BLaER1 treated with 17β-estradiol and CSF1 and Interleukin-3, amounts not matched to agents 10 nM and 100 nM (cell line): Measurements from ENCODE around the gene DLGAP4.
"Not testable (repeated sequence)": the region's sequence is repeated elsewhere in the genome, so short reads cannot be mapped to it uniquely, and the experiment has no call there.

Experiments
- H3K27ac ChIP-seq, 11 experiments: shearing (Covaris generic); formaldehyde crosslinking; 2 replicates each; pipeline ENCODE4 v1.8.1; 2022
- H3K27me3 ChIP-seq, 11 experiments: shearing (Covaris generic); formaldehyde crosslinking; 2 replicates each; pipeline ENCODE4 v1.8.1; 2022
- H3K36me3 ChIP-seq, 11 experiments: shearing (Covaris generic); formaldehyde crosslinking; 2 replicates each; pipeline ENCODE4 v1.8.1; 2022
- H3K4me1 ChIP-seq, 10 experiments: shearing (Covaris generic); formaldehyde crosslinking; 2 replicates each; pipeline ENCODE4 v1.8.1; 2022
- H3K4me2 ChIP-seq, 11 experiments: shearing (Covaris generic); formaldehyde crosslinking; 2 replicates each; pipeline ENCODE4 v1.8.1; 2022
- H3K4me3 ChIP-seq, 10 experiments: shearing (Covaris generic); formaldehyde crosslinking; 2 replicates each; pipeline ENCODE4 v1.8.1; 2022
- H3K9ac ChIP-seq, 11 experiments: shearing (Covaris generic); formaldehyde crosslinking; 2 replicates each; pipeline ENCODE4 v1.8.1; 2022
- H3K9me3 ChIP-seq, 11 experiments: shearing (Covaris generic); formaldehyde crosslinking; replicated peaks in 1 of 11; 2 replicates each; pipeline ENCODE4 v1.8.1; 2022
- H4K20me1 ChIP-seq, 11 experiments: shearing (Covaris generic); formaldehyde crosslinking; 2 replicates each; pipeline ENCODE4 v1.8.1; 2022
- Cebpa-rat ChIP-seq, 11 experiments: shearing (Covaris generic); IDR thresholded peaks; 2 replicates each; pipeline ENCODE4 v1.8.1; 2022

The DLGAP4 gene

DNA sequence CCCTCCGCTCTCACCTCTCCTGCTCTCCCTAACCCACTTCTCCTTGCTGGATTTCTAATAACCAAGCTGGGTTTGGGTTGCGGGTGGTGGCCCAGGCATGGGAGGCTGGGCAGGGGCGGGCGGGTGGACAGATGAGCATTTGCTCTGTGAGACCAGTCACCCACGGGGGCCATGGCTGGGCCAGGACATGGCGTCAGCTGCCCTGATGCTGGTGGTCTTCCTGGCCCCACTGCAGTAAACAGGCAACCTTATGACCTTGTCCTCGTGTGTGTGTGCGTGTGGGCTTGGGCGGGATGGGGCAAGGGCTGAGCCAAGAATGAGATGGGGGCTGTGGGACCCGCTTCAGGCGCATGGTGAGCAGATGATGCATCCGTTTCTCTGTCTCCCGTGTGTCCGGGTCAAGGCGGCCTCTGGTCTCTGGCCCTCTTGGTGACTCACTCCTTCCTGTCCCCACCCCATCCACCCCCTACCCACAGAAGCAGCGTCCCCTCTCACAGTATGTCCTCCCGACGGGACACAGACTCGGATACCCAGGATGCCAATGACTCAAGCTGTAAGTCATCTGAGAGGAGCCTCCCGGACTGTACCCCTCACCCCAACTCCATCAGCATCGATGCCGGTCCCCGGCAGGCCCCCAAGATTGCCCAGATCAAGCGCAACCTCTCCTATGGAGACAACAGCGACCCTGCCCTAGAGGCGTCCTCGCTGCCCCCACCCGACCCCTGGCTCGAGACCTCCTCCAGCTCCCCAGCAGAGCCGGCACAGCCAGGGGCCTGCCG is 193.8 kb downstream of the DLGAP4 start:
- TF ChIP-seq Cebpa-rat (IDR thresholded peaks at IDR 0.05) = no peak
- H3K9ac ChIP-seq = no peak overlapping the region
- no peaks in the 10 kb centered on the region for H3K27me3 ChIP-seq
- no peak overlapping the region for H3K4me2 ChIP-seq
- peaks cover 82 to 99% (median 93%) of the 10 kb centered on the region in 11 experiments for H3K36me3 ChIP-seq
- no peaks in the 10 kb centered on the region for H3K9me3 ChIP-seq
- peaks cover 0 to 15% (median 7%) of the 10 kb centered on the region in 10 experiments; a peak in 9 of 20 replicates for H3K4me1 ChIP-seq
- peaks cover 14 to 54% (median 33%) of the 10 kb centered on the region in 11 experiments; a peak in 19 of 22 replicates for H4K20me1 ChIP-seq
- no peak overlapping the region for H3K27ac ChIP-seq
- H3K4me3 ChIP-seq = no peak overlapping the region

DNA sequence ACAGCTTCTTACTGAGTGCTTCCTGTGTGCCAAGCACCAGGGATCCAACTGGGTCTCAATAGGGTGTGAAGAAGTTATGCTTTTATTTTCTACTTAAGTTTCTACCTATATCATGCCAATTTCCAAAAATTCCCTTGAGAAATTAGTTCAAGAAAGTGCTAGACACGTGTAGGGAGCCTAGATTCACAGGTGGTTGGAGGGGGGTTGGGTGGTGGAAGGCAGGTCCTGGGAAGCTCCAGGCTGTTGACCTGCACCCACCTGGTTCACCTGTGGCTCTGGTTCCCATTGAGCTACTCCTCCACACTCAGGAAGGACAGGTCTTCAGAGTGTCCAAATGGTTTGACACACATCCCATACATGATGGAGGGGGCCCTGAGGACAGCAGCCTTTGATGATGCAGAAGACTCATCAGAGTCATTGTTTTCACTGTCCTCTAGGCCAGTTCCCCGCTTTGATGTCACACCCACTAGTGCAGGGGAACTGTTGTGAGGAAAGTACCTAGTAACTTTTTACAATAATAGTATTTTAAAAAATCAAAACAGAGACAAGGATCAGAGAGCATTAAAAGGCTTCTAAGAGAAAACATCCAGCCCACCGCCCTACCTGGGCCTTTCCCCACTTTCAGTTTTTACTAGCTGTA is 195.3 kb downstream of the DLGAP4 start:
- no peak overlapping the region for H3K4me3 ChIP-seq
- no peaks in the 10 kb centered on the region for H3K27me3 ChIP-seq
- no peaks in the 10 kb centered on the region for H3K9me3 ChIP-seq
- no peak overlapping the region for H3K27ac ChIP-seq
- peaks cover 0 to 10% (median 6%) of the 10 kb centered on the region in 10 experiments; a peak in 11 of 20 replicates for H3K4me1 ChIP-seq
- peaks cover 8 to 52% (median 28%) of the 10 kb centered on the region in 11 experiments; a peak in 19 of 22 replicates for H4K20me1 ChIP-seq
- TF ChIP-seq Cebpa-rat (IDR thresholded peaks at IDR 0.05) = no peak
- H3K9ac ChIP-seq = no peak overlapping the region
- peaks cover 88 to 99% (median 96%) of the 10 kb centered on the region in 11 experiments for H3K36me3 ChIP-seq
- H3K4me2 ChIP-seq = no peak overlapping the region

DNA sequence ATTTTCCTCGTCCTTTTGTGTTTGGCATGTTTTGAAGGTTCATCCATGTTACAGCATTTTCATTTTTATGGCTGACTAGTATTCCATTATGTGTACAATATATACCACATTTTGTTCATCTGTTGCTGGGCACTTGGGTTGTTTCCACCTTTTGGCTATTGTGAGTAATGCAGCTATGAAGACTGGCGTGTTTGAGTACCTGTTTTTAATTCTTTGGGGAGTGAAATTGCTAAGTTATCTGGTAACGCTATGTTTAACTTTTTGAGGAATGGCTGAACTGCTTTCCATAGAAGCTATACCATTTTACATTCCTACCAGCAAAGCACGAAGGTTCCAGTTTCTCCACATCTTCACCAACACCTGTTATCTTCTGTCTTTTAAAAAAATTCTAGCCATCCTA is 198.2 kb downstream of the DLGAP4 start:
- H3K4me1 ChIP-seq = peaks cover 0 to 9% (median 0%) of the 10 kb centered on the region in 10 experiments; a peak in 2 of 20 replicates
- no peak overlapping the region for H3K27ac ChIP-seq
- no peak for TF ChIP-seq Cebpa-rat (IDR thresholded peaks at IDR 0.05)
- no peak overlapping the region for H3K4me2 ChIP-seq
- no peaks in the 10 kb centered on the region for H3K9me3 ChIP-seq
- no peak overlapping the region for H3K9ac ChIP-seq
- H4K20me1 ChIP-seq = peaks cover 5 to 38% (median 11%) of the 10 kb centered on the region in 11 experiments; a peak in 15 of 22 replicates
- H3K4me3 ChIP-seq = no peak overlapping the region
- H3K36me3 ChIP-seq = peaks cover 87 to 100% (median 96%) of the 10 kb centered on the region in 11 experiments
- H3K27me3 ChIP-seq = no peaks in the 10 kb centered on the region

DNA sequence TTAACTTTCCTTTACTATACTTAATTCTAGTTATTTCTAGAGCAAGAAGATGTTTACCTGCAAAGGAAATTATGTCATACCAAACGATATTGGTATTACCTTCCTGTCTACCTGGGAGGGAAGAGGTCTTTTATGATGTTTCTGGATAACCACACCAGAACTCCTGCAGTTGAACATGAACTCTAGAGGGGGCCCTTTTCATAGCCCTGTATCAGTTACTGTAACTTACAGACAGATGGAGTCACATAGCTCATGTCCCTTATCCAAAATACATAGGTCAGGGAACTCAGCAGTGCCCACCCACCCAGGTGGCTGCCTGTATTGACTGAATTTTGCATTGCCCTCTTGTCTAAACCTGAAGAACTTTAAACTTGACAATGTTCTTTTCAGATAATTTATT is 200.1 kb downstream of the DLGAP4 start:
- H3K27ac ChIP-seq = no peak overlapping the region
- no peak overlapping the region for H3K4me3 ChIP-seq
- H3K36me3 ChIP-seq = peaks cover 86 to 100% (median 96%) of the 10 kb centered on the region in 11 experiments
- H3K27me3 ChIP-seq = no peaks in the 10 kb centered on the region
- no peak overlapping the region for H3K9ac ChIP-seq
- TF ChIP-seq Cebpa-rat (IDR thresholded peaks at IDR 0.05) = no peak
- no peak overlapping the region for H3K4me2 ChIP-seq
- H4K20me1 ChIP-seq = peaks cover 5 to 26% (median 11%) of the 10 kb centered on the region in 11 experiments; a peak in 15 of 22 replicates
- H3K9me3 ChIP-seq = no peaks in the 10 kb centered on the region
- peaks cover 0 to 9% (median 0%) of the 10 kb centered on the region in 10 experiments; a peak in 2 of 20 replicates for H3K4me1 ChIP-seq

DNA sequence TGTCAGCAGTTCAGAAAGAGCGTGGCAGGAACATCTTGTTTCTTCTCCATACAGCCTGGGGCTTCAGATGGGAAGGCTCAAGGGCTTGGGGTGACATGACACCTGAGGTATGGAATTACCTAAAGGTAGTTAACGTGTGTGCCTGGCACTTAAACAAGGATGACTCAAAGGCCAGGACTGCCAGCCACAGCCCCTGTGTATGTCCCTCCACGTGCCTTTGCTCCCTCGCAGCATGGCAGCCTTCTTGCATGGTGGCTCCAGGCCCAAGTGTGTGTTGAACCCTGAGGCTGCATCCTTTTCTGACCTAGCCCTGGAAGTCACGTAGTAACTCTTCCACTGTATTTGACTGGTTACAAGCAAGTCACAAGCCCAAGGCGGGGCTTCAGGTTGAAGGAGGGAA is 201.6 kb downstream of the DLGAP4 start:
- H3K27ac ChIP-seq = no peak overlapping the region
- H3K36me3 ChIP-seq = peaks cover 88 to 100% (median 98%) of the 10 kb centered on the region in 11 experiments
- H3K27me3 ChIP-seq = no peaks in the 10 kb centered on the region
- peaks cover 0 to 9% (median 0%) of the 10 kb centered on the region in 10 experiments; a peak in 2 of 20 replicates for H3K4me1 ChIP-seq
- H3K9ac ChIP-seq = no peak overlapping the region
- no peak overlapping the region for H3K4me3 ChIP-seq
- peaks cover 5 to 26% (median 11%) of the 10 kb centered on the region in 11 experiments; a peak in 15 of 22 replicates for H4K20me1 ChIP-seq
- no peaks in the 10 kb centered on the region for H3K9me3 ChIP-seq
- H3K4me2 ChIP-seq = no peak overlapping the region
- no peak for TF ChIP-seq Cebpa-rat (IDR thresholded peaks at IDR 0.05)

DNA sequence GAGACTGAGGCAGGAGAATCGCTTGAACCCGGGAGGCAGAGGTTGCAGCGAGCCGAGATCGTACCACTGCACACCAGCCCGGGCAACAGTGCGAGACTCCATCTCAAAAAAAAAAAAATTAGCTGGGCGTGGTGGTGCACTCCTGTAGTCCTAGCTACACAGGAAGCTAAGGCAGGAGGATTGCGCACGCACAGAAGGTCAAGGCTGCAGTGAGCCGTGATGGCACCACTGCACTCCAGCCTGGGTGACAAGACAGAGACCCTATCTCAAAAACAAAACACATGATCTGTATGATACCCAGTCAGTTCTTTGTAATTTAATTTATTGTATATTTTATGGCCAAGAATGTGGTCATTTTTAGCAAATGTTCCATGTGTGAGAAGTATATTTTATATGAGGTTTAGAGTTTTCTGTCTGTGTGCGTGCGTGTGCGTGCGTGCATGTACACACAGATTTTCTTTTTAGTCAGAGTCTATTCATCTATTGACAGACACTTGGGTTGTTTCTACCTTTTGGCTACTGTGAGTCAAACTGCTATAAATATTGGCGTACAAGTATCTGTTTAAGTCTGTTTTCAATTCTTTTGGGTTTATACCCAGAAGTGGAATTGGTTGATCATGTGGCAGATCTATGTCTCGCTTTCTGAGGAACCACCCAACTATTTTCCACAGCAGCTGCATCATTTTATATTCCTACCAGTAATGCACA is 213.0 kb downstream of the DLGAP4 start:
- H3K27ac ChIP-seq = no peak overlapping the region
- no peaks in the 10 kb centered on the region for H3K9me3 ChIP-seq
- peaks cover 11 to 29% (median 15%) of the 10 kb centered on the region in 10 experiments for H3K4me1 ChIP-seq
- no peaks in the 10 kb centered on the region for H3K27me3 ChIP-seq
- H3K4me2 ChIP-seq = no peak overlapping the region
- H3K4me3 ChIP-seq = no peak overlapping the region
- no peak overlapping the region for H3K9ac ChIP-seq
- H3K36me3 ChIP-seq = peaks cover 62 to 99% (median 86%) of the 10 kb centered on the region in 11 experiments
- no peak for TF ChIP-seq Cebpa-rat (IDR thresholded peaks at IDR 0.05)
- peaks cover 0 to 42% (median 10%) of the 10 kb centered on the region in 11 experiments; a peak in 9 of 22 replicates for H4K20me1 ChIP-seq

DNA sequence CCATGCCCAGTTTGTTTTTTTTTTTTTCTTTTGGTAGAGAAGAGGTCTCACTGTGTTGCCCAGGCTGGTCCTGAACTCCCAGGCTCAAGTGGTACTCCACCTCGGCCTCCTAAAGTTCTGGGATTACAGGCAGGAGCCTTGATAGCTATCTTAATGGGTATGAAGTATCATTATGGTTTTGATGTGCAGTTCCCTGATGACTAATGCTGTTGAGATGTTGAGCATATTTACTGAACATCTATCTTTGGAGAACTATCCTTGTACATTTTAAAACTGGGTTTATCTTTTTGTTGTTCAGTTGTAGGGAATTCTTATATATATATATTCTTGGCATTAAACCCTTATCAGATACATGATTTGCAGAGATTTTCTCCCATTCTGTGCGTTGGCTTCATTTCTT is 213.8 kb downstream of the DLGAP4 start:
- no peaks in the 10 kb centered on the region for H3K27me3 ChIP-seq
- H3K4me2 ChIP-seq = no peak overlapping the region
- no peak overlapping the region for H3K4me3 ChIP-seq
- H4K20me1 ChIP-seq = peaks cover 0 to 35% (median 5%) of the 10 kb centered on the region in 11 experiments; a peak in 9 of 22 replicates
- H3K9ac ChIP-seq = no peak overlapping the region
- no peaks in the 10 kb centered on the region for H3K9me3 ChIP-seq
- peaks cover 11 to 30% (median 15%) of the 10 kb centered on the region in 10 experiments for H3K4me1 ChIP-seq
- TF ChIP-seq Cebpa-rat (IDR thresholded peaks at IDR 0.05) = no peak
- peaks cover 62 to 99% (median 86%) of the 10 kb centered on the region in 11 experiments for H3K36me3 ChIP-seq
- H3K27ac ChIP-seq = no peak overlapping the region

DNA sequence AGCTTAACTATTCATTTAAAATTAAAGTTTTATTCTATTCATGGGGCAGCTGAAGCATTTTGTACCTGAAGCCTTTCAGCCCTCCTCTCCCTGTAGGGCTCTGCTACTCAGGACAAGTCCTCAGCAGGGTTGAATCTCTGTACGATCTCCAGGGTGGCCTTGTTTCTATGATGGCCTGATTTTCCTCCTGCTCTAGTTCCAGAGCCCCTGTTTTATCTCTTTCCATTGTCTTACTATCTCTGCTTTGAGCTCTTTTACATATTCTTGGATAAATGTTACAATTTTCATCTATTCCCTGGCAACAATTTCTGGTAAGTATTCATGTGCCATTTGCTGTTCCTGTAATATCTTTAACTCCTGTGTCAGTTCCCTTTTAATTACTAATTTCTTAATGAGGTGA is 215.4 kb downstream of the DLGAP4 start:
- Histone ChIP-seq H3K4me3 (no peak overlapping the region), H3K27me3 (no peaks in the 10 kb centered on the region), H3K9me3 (no peaks in the 10 kb centered on the region), H3K9ac (no peak overlapping the region), H4K20me1 (peaks cover 0 to 51% (median 5%) of the 10 kb centered on the region in 11 experiments; a peak in 7 of 22 replicates), H3K4me1 (peaks cover 11 to 36% (median 26%) of the 10 kb centered on the region in 10 experiments), H3K36me3 (peaks cover 71 to 99% (median 87%) of the 10 kb centered on the region in 11 experiments), H3K4me2 (no peak overlapping the region), H3K27ac (no peak overlapping the region)
- no peak for TF ChIP-seq Cebpa-rat (IDR thresholded peaks at IDR 0.05)

DNA sequence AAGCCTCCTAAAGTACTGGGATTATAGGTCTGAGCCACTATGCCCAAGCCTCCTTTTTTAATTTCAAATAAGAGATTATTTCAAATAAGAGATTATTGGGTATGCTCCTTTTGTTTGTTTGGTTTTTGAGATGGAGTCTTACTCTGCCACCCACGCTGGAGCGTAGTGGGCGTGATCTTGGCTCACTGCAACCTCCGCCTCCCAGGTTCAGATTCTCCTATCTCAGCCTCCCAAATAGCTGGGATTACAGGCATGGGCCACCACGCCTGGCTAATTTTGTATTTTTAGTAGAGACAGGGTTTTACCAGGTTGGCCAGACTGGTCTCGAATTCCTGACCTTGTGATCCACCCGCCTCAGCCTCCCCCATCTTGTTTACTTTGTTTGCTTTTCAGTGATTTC is 216.3 kb downstream of the DLGAP4 start:
- not testable (repeated sequence) for H3K9ac ChIP-seq, H3K27me3 ChIP-seq, H3K4me3 ChIP-seq, H3K9me3 ChIP-seq
- peaks cover 0 to 54% (median 5%) of the 10 kb centered on the region in 11 experiments; a peak in 7 of 22 replicates for H4K20me1 ChIP-seq
- peaks cover 73 to 99% (median 87%) of the 10 kb centered on the region in 11 experiments for H3K36me3 ChIP-seq
- H3K4me1 ChIP-seq = peaks cover 11 to 38% (median 27%) of the 10 kb centered on the region in 10 experiments
- peak overlapping the region in 3 of 11 experiments; percentile 44 to 71 (median 56); a peak in 2 of 22 replicates for H3K27ac ChIP-seq
- H3K4me2 ChIP-seq = peak overlapping the region in 8 of 11 experiments; percentile 42 to 89 (median 68); a peak in 14 of 22 replicates
